Measurements from ENCODE around the gene EPHA4. TPM values are rescaled to one million over a fixed set of nuclear protein-coding genes. Genes with fewer than 3 reads are reported as not detected.

The EPHA4 gene
- total and polyA plus RNA-seq, 2 of the 4 experiments (the other 2 are of a cell fraction) = 36.9 to 132 TPM

DNA sequence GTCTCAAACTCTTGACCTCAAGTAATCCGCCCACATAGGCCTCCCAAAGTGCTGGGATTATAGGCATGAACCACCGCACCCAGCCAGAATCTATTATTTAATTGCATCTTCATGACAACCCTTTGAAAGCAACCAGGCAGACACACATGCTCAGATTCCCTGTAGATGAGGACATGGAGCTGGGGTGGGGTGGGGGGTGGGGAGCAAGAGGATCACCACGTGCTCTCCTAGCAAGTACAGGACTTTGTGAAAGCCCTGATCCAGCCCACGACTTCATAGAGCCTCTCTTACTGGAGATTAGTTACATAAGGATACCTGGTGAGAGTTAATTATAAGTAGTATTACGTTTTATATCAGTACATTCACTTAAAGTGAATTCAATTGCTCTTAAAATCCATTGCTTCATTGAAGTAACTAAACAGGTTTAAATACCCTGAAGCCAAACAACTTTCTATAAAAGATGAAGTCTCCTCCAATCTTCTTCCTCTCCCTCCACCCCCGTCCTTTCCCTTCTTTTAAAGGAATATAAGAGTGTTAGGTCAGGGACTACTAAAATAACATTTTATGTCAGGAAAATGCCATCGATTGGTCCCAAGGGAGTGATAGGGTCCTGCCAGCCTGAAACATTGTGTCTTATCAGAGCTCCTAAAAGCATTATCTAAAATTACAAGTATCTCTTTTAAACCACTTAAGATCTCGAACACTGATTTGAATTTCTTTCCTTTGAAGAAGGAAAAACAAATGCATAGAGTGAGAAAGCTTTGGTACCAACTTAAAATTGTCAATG lies 123.9 kb downstream of the EPHA4 start:
- CTCF ChIA-PET = interaction anchor here (0.7 kb wide), 1 partner anchor 19 kb away, joined by 3 read pairs; no protein-coding TSS in a partner anchor
- no peak overlapping the region for H3K18ac ChIP-seq (ENCODE audit: low read depth, low read length)

More for the DNA sequence above, 123.9 kb downstream of the EPHA4 start:
- Histone ChIP-seq H4K91ac (ENCODE audit: insufficient read depth, low read depth, low read length) (no peak overlapping the region), H2BK120ac (ENCODE audit: low read depth, low read length) (no peak overlapping the region), H3K14ac (replicated peaks; ENCODE audit: low read depth, low read length) (no peak overlapping the region), H3K36me3 (ENCODE audit: control insufficient read depth, insufficient read depth, low read length) (peaks cover 6% of the 10 kb centered on the region; the same call in 1 of the 2 replicates), H2AK5ac (ENCODE audit: low read depth, low read length) (no peak overlapping the region), H3K9ac (ENCODE audit: low read depth, low read length) (no peak overlapping the region), H3K9me3 (ENCODE audit: control insufficient read depth, insufficient read depth, low read length) (no peaks in the 10 kb centered on the region), H3K27me3 (ENCODE audit: control insufficient read depth, insufficient read depth, low read length) (no peaks in the 10 kb centered on the region), H4K8ac (ENCODE audit: low read depth in 2 of 2, low read length in 2 of 2) (no peak overlapping the region), H3K23ac (ENCODE audit: low read depth, low read length) (no peak overlapping the region), H4K5ac (ENCODE audit: low read depth, low read length) (no peak overlapping the region), H2AK9ac (replicated peaks; ENCODE audit: low read depth, low read length, poor library complexity) (no peak overlapping the region), H3K56ac (ENCODE audit: extremely low read depth, insufficient read depth, low read length) (no peak overlapping the region), H3K4me3 (ENCODE audit: insufficient read depth, low read depth, low read length) (no peak overlapping the region), H3K79me1 (ENCODE audit: low read depth in 1 of 2, low read length in 2 of 2) (no peaks in the 10 kb centered on the region; a peak in 1 of 4 replicates), H4K20me1 (ENCODE audit: insufficient read depth, low read length) (no peaks in the 10 kb centered on the region), H3K27ac (ENCODE audit: insufficient read depth, low read length) (no peak overlapping the region), H2BK20ac (ENCODE audit: low read depth, low read length) (no peak overlapping the region), H3K4me1 (ENCODE audit: control insufficient read depth, insufficient read depth, low read length) (peaks cover 2% of the 10 kb centered on the region), H3K9me1 (ENCODE audit: insufficient read depth, low read length) (no peaks in the 10 kb centered on the region; the same call in 1 of the 2 replicates), H3K4me2 (ENCODE audit: low read depth, low read length) (no peak overlapping the region), H2BK15ac (ENCODE audit: low read depth, low read length) (no peak overlapping the region), H2BK5ac (ENCODE audit: low read depth, low read length, poor library complexity, severe bottlenecking) (no peak overlapping the region), H2AFZ (replicated peaks; ENCODE audit: low read length, poor library complexity) (no peak overlapping the region), H3K4ac (ENCODE audit: low read depth, low read length) (no peak overlapping the region)
- dilution Hi-C loops (cut with HindIII; ENCODE audit: low sequenced_read_pairs, unreplicated experiment) = no loop called here
- DNase-seq (no peak), ATAC-seq (ENCODE audit: low read depth) (no peak)
- no peak for TF ChIP-seq MXI1 (IDR thresholded peaks at IDR 0.05; ENCODE audit: borderline replicate concordance, low read depth, low read length)
- in situ Hi-C loops (cut with MboI; ENCODE audit: low sequenced_read_pairs) = no loop called here
- POLR2A ChIA-PET (ENCODE audit: unreplicated experiment) = no interaction called here
- intact Hi-C loops (cut with micrococcal nuclease) = no loop called here
- no CpG with 5 or more reads among the region's 8 CpGs for WGBS, 2 experiments (ENCODE audit: extremely low coverage in 2 of 2, insufficient read length in 1 of 2)
- BruUV-seq (replicated peaks) = no TSS peak
